GM18519 (cell line): ENCODE results near the gene HOXD3.

Experiments
- ATAC-seq: cut with Tn5 transposase; IDR thresholded peaks from one replicate; pipeline ENCODE4 v1.9.1; 2021; ENCODE audit warnings: mild to moderate bottlenecking, moderate library complexity; ENCODE audit not compliant: unreplicated experiment, low FRiP score

Gene HOXD3

GRCh38 chr2:176161825-176162626 lies 4.9 kb downstream of the HOXD3 start:
- ATAC-seq = no peak

- ATAC-seq = no peak
These were observed 6.0 kb downstream of the HOXD3 start for GRCh38 chr2:176162911-176163671.

GRCh38 chr2:176163672-176164056 lies 6.6 kb downstream of the HOXD3 start:
- no peak for ATAC-seq

GRCh38 chr2:176164201-176164600 lies 7.1 kb downstream of the HOXD3 start:
- no peak for ATAC-seq

- ATAC-seq = no peak
These were observed 7.7 kb downstream of the HOXD3 start for GRCh38 chr2:176164611-176165369.

GRCh38 chr2:176165370-176166050 lies 8.4 kb downstream of the HOXD3 start:
- ATAC-seq = no peak

GRCh38 chr2:176166272-176166671 lies 9.2 kb downstream of the HOXD3 start:
- ATAC-seq = no peak

GRCh38 chr2:176167398-176167797 lies 10.3 kb downstream of the HOXD3 start:
- no peak for ATAC-seq

GRCh38 chr2:176169181-176169580 lies 12.1 kb downstream of the HOXD3 start:
- no peak for ATAC-seq

GRCh38 chr2:176169711-176170110 lies 12.6 kb downstream of the HOXD3 start:
- ATAC-seq = no peak

- ATAC-seq = no peak
These were observed 13.6 kb downstream of the HOXD3 start for GRCh38 chr2:176170602-176171305.

GRCh38 chr2:176171351-176172006 lies 14.4 kb downstream of the HOXD3 start:
- ATAC-seq = no peak

GRCh38 chr2:176172007-176172894 lies 15.1 kb downstream of the HOXD3 start:
- no peak for ATAC-seq

GRCh38 chr2:176172895-176173566 lies 15.9 kb downstream of the HOXD3 start:
- ATAC-seq = no peak

GRCh38 chr2:176173567-176174381 lies 16.7 kb downstream of the HOXD3 start:
- no peak for ATAC-seq

- ATAC-seq = no peak
These were observed 17.3 kb downstream of the HOXD3 start for GRCh38 chr2:176174382-176174823.
